Mammary epithelial cell (primary cell): ENCODE data around the gene ANO1.

Experiments
- CTCF ChIP-seq, 2 donors: IDR thresholded peaks in 1 of 2; conservative IDR thresholded peaks in 1 of 2; 2 replicates each; pipeline ENCODE4 v1.5.1; 2011 to 2012; ENCODE audit warnings: inconsistent platforms in 2 of 2, low read length in 2 of 2, mild to moderate bottlenecking in 2 of 2, control low read depth in 1 of 2, low read depth in 1 of 2; ENCODE audit not compliant: insufficient read depth in 1 of 2; ENCODE audit errors: extremely low read depth in 1 of 2
- EZH2 ChIP-seq: IDR thresholded peaks from 2 replicates; pipeline ENCODE4 v1.6.1; 2012; ENCODE audit warnings: low read length, inconsistent platforms, borderline replicate concordance

GRCh38 chr11:70073871-70074371 is 4.2 kb upstream of the ANO1 start:
- TF ChIP-seq CTCF (conservative IDR thresholded peaks at IDR 0.05 in 1 of 2, IDR thresholded peaks at IDR 0.05 in 1 of 2; ENCODE audit: extremely low read depth in 1 of 2, insufficient read depth in 1 of 2, low read depth in 1 of 2, low read length in 2 of 2) (no peak), EZH2 (no peak)
